Ureter (tissue), 1 donor: ENCODE data around the gene ANKRD11. TPM values are rescaled to one million over a fixed set of nuclear protein-coding genes. Genes with fewer than 3 reads are reported as not detected.

ENCODE experiments used
- DNase-seq: peaks from one replicate; pipeline ENCODE4 v3.0.0-alpha.2; 2020; ENCODE audit warnings: low spot score
- total RNA-seq: library from RNA; stranded (reverse); gene quantifications from one replicate; pipeline ENCODE4 v1.2.4, GENCODE V29; 2023
- donor health status: DM: yes; HTN: yes; CAD: no.

Gene ANKRD11
- 258 TPM for total RNA-seq

DNA sequence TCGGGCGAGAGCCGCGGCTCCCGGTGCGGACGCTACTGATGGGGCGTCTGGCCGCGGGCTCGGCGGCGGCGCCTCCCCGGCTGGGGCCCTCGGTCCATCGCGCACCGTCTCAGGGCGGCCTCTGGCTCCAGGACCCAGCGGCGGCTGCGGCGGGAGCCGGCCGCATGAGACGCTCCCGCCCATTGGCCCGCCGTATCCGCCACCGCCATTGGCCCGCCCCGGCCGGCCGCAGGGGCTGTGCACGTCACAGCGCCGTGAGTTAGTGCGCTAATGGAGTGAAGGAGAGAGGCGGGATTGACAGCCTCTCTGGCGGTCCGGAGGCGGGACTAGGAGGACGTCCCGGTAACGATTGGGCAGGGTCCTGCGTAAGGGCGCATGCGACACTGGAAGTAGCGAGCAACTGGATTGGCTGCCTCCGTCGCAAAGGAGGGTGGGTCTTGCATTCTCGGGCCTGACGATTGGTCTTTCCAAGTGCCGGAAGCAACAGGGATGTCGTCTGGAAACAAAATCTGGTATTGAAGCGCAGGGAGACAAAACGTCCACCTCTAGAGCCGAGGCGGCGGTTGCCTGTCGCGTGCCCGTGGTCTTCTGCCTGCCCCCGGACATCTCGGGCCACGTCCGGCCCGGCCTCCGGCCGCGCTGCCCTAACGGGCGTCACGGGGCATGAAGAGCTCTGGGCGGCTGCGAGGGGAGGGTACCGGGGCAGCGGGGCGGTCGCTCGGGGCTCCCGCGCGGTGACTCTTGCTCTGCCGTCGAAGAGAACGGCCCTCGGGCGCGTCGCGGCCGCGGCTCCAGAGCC, at the start of gene ANKRD11:
Gene ANKRD11, minus strand, starts transcription at position 123 of the 799 bp plus-strand sequence. CDS start 173,542 bp downstream, outside the sequence.
- DNase-seq = peak; percentile 99

DNA sequence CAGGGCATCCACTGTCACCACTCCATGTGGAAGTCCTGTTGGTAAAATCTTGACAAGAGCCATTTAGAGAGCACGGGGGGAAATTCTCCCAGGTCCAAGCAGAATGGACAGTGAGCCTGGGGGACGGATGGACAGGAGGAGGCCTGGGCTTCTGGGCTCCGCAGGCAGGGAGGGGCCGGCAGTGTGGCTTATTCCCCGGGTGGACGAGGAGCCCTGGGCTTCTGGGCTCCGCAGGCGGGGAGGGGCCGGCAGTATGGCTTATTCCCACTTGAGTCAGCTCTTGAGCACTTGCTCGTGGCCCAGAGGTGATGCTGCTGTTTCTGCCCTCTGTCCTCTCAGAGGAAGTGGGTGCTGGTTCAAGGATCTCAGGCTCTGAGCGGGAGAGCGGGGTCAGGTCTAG, 47.9 kb upstream of the ANKRD11 start:
- no peak for DNase-seq

DNA sequence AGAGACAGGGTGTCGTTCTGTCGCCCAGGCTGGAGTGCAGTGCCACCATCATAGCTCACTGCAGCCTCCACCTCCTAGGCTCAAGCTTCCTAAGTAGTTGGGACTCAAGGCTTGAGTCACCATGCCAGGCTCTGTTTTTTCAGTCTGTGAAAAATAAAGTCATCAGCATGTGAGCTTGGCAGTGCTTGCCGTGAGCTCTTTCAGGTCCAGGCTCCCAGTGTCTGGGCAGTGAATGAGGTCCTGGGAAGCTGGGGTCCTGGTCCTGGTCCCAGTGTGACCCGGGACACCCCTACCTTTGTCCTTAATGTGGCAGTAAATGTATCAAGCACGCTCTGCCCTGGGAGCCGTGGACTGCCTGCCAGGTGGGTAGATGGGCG, 47.2 kb upstream of the ANKRD11 start:
- no peak for DNase-seq

DNA sequence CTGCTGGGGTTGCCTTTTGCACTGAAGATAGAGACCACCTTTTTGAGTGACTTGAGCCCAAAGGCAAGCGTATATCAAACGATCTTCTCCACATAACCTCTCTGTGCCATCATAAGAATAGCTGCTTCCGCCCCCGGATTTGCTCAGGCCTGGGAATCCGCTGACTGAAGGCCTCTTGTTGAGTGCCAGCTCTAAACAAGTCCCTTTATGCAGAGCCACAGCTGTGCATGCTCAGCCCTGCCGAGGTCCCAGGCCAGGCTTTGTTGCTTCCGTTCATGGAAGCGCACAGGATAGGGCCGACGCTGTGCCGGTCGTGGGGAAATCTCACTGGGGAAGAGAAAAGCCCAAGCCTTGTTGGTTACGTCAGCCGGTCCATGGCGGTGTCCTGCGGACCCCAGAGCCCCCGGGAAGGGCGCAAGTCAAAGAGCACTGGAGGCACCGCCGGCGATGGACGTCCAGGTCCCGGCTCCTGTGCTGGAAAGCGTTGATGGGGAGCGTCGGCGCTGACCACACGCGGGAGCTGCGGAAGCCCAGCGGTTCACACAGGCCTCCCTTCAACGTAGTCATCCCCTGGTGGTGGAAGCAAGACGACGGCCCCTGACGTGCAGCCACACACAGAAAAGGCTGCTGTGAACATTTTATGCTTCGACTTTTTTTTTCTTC, 46.7 kb upstream of the ANKRD11 start:
- DNase-seq = no peak

DNA sequence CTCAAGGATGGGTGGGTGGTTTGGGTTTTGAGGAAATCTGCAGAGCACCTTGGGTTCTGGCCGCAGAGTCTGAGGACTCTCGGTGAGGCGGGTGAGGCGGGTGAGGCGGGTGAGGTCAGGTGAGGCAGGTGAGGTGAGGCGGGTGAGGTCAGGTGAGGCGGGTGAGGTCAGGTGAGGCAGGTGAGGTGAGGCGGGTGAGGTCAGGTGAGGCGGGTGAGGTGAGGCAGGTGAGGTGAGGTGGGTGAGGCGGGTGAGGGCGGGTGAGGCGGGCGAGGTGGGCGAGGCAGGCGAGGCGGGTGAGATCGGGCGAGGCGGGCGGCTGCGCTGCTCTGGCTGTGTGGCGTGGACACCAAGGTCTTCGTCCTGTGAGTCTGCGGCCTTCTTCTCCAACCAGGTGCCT, 46.0 kb upstream of the ANKRD11 start:
- DNase-seq = no peak

DNA sequence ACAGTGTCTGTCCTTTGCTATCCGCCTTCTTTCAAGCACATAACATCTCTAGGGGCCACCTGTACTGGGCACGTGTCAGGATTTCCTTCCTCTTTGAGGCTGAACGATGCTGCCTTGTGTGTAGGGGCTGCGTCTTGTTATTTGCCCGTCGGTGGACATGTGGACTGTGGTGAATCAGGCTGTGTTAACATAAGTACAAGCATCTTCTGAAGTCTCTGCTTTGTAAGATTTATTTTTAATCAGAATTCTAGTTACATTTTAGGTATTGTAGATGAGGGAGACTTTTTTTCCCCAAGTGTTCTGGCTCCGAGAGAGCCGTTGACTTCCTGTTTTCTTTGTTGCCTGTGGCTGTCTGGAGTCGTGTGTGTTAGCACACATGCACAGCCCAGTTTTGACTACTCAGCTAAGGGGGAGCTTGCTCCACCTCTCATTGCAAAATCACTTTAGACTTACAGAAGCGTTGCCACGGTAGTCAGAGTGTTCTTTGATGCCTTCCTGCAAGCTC, 43.9 kb upstream of the ANKRD11 start:
- DNase-seq = no peak

DNA sequence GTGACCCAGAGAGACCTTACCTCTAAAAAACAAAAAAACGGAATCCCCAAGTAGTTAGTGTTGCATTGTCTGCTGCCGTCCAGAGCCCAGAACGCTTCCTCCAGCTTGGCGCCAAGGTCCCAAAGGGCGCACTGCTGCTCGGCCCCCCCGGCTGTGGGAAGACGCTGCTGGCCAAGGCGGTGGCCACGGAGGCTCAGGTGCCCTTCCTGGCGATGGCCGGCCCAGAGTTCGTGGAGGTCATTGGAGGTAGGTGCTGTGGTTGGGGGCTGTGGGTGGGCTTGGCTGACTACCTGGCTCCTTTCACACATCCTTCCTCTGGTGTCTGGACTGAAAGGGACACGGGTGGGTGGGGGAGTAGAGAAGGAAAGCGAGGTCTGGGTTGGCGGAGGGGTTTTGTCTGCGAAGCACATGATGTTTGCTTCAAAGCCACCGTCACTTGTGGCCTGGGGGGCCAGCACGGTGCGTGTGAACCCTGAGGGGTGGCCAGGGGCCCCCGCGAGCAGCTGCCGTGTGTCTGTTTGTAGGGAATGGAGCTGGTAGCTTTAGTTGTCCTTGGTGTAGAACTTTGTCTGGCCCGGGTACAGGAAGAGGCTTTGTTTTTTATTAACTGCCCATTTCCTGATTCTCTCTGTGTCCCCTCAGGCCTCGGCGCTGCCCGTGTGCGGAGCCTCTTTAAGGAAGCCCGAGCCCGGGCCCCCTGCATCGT, 41.6 kb upstream of the ANKRD11 start:
- no peak for DNase-seq

DNA sequence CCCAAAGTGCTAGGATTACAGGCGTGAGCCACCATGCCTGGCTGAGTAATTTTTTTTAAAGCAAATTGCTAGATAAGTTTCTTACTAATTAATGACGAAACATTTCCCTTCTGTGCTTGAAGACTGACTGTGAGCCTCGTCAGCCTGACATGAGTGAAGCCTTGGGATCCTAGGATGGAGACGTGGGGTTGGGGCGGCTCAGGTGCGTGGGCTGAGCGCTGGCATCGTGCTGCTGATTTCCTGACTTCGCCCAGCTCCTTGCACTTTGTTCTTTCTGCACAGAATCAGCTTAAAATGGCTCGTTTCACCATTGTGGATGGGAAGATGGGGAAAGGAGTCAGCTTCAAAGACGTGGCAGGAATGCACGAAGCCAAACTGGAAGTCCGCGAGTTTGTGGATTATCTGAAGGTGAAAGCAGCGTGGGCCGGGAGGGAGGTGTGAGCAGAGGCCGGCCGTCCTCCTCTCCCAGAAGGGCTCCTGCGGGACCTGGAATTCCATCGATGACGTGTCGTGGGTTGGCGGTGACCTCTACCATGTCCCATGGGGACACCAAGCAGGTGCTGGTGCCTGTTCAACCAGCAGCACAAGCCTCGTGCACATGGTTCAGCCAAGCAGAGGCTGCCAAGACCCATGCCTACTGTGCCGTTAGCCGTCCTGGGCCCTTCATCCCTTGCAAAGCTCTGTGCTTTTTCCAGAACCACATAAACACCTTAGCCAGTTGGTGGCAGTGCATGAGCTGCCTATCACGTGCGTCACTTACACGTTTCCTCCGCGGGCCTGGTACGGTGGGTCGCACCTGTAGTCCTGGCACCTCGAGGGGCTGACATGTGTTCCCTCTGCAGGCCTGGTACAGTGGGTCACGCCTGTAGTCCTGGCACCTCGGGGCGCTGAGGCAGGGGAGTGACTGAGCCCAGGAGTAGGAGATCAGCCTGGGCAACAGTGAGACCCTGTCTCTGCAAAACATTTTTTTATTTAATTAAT, 40.3 kb upstream of the ANKRD11 start:
- DNase-seq = no peak

DNA sequence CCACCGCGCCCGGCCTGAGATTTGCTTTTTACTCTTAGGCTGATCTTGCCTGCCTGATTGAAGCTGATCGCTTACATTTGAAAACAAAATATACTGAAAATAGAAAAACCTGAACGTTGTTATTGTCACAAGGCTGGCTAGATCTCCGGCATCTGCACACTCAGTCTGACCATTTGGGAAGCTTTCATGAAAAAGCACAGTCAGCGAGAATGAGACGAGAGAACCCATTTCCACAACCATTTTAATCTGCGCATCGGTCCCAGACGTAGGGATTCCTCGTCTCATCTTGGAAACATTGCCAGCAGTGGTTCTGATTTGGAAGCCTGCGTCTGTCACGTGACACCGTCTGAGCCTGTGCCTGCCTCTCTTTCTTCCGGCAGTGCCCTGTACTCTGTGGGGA, 38.7 kb upstream of the ANKRD11 start:
- DNase-seq = no peak

DNA sequence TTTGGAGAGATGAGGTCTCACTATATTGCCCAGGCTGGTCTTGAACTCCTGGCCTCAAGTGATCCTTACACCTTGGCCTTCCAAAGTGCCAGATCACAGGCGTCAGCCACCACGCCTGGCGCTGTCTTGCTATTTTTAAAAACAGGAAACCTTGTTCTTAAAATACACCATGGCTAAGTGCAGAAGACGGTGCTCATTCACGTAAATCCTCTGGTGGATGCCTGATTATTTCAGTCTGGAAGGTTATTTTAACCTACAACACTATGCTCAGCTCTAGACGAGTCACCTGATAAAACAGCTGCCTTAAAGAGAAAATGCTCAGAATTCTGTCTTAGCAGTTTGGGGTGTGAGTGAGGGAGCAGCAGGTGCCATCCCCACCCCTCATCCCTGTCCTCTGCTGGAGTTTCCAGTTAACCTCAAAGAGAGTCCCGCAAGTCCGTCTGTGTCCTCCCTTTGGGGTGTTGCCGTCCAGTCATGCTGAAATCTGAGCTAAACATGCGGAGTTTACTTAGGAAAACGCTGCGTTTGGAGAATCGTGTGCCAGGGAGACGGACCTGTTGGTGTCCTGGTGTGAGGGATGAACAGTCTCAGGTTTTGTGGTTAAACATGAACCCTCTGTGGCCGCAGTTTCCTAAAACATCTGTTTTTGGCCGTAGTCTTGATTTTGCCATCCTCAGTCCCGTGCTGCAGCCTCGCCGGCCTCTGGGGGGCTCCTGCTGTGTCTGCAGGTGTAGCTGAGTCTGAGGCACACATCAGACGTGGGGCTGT, 35.0 kb upstream of the ANKRD11 start:
- no peak for DNase-seq

DNA sequence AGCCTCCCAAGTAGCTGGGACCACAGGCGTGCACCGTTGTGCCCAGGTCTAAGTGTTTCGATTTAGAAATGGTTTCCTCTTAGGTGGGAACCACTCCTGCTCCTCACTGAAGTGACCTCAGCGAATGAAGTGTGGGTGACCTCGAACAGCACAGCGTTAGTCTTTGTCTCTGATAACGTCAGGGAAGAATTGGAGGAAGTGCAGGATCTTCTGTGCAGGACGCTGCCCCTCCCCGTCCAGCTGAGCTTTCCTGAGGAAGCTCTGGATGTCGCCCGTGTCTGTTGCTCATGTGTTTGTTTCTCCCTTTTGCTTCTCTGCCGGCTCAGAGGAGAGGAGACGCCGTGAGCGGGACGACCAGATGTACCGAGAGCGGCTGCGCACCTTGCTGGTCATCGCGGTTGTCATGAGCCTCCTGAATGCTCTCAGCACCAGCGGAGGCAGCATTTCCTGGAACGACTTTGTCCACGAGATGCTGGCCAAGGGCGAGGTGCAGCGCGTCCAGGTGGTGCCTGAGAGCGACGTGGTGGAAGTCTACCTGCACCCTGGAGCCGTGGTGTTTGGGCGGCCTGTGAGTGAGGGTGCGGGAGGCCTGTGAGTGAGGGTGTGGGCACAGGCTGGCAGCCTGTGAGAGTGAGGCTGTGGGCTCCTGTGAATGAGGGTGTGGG, 33.5 kb upstream of the ANKRD11 start:
- DNase-seq = no peak

DNA sequence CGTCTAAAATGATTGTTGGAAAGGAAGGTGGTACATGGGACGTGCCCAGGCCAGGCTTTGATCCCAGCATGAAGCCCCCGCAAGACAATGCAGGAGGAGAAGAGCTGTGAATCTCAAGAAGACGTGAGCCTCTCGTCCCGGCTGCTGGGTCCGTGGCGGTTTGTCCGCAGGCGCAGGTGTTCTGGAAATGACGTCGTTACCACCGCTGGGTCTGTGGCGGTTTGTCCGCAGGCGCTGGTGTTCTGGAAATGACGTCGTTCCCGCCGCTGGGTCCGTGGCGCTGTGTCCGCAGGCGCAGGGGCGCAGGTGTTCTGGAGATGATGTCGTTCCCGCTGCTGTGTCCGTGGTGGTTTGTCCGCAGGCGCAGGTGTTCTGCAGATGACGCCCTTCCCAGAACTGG, 31.9 kb upstream of the ANKRD11 start:
- no peak for DNase-seq

DNA sequence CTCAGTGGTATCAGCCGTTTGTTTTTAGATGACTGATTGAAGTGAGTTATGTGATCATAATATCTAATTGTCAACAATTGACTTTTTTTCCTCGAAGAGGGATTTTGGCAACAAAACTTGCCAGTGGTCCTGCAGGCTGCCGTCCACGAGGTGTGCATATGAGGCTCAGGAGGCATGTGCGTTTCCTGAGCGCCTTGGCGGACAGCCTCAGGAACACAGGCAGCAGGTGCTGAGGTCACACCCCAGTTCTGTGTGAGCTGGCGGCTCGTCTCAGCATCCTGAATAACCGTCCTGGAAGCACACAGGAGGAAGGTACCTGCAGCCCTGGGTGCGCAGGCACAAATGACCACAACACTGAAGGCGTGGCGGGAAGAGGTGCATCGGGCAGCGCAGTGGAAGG, 29.5 kb upstream of the ANKRD11 start:
- DNase-seq = no peak

DNA sequence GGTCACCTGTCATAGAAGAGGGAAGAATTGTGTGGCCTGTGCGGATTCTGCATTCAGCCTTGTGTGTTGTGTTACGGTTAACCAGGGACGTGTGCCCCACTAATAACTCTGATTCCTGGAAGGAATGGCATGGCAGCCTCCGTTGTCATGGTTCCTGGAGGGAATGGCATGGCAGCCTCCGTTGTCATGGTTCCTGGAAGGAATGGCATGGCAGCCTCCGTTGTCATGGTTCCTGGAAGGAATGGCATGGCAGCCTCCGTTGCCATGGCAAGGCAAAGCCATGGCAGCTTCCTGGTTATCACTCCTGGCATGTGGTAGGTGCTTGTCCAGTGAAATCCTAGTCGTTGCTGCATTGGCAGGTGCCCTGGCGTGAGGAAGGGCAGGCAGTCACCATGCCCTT, 26.8 kb upstream of the ANKRD11 start:
- DNase-seq = no peak

DNA sequence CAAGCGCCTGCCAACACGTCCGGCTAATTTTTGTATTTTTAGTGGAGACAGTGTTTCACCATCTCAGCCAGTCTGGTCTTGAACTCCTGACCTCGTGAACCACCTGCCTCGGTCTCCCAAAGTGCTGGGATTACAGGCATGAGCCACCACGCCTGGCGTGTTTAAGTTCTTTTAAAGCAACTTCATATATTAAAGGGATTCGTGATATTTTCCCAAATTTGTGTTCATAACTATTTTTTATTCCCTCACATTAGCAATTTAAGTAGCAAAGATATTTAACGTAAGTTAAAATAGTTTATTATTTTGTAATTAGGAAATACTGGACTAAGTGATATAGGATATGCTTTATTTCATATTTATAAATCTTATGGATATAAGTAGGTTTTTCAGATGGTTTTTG, 22.1 kb upstream of the ANKRD11 start:
- no peak for DNase-seq

DNA sequence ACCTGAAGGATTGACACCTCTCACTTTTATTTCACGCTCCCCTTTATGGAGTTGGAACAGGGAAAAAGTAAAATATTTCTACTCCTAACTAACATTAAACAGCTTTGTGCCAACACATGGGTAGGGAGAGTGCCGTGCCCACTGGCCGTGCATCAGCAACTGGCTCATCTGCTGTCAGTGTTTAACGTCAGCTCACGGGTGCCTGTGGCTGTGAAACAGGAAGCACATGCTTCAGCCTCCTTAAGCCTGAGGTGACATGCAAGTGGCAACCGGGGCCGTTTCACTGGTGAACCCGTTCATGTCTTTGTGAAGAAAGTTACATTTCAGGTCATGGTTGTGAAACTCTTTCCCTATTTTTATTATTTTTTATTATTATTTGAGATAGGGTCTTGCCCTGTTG, 21.0 kb upstream of the ANKRD11 start:
- no peak for DNase-seq

DNA sequence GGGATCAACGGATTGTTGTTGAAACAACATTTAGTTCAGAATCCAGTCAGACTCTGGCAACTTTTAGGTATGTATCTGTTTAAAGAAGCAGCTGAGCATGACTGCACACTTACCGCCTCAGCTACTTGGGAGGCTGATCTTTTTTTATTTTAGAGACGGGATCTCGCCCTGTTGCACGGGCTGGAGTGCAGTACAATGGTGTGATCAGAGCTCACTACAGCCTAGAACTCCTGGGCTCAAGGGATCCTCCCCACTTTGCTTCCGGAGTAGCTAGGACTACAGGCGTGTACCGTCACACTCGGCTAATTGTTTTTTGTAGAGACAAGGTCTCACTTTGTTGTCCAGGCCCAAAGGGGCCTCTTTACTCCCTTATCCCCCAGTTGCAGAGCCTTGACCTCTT, 20.2 kb upstream of the ANKRD11 start:
- DNase-seq = no peak

DNA sequence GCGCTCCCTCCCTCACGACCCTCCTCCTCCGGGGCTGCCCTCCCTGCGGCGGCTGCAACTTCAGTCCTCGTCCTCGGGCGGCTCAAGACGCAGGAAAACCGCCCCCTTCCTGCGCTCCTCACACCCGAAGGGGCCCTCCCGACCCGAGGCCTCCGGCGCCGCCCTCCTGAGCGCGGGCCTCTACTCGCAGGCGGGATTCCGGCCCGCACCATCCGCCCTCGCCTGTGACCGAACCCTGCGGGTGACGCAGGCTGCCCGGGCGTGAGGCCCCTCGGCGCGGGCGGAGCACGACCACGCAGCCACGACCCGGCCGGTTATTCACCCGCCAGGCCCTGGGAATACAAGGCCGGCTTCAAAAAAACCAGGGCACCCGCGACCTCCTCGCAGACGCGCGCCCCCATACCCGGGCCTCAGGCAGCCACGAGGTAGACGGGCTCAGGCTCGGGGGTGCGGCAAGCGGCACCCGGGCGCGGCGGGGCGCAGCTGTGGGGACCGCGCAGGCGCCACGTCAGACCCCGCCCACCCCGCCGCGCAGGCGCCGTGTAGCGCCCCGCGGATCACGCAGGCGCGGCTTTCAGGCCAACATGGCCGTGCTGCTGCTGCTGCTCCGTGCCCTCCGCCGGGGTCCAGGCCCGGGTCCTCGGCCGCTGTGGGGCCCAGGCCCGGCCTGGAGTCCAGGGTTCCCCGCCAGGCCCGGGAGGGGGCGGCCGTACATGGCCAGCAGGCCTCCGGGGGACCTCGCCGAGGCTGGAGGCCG, 17.7 kb upstream of the ANKRD11 start, which contains the start of gene SPG7:
Gene SPG7, plus strand, starts transcription at position 570 of the 757 bp plus-strand sequence. Its CDS starts 15 bp downstream, at position 585.
- DNase-seq = peak; percentile 87

DNA sequence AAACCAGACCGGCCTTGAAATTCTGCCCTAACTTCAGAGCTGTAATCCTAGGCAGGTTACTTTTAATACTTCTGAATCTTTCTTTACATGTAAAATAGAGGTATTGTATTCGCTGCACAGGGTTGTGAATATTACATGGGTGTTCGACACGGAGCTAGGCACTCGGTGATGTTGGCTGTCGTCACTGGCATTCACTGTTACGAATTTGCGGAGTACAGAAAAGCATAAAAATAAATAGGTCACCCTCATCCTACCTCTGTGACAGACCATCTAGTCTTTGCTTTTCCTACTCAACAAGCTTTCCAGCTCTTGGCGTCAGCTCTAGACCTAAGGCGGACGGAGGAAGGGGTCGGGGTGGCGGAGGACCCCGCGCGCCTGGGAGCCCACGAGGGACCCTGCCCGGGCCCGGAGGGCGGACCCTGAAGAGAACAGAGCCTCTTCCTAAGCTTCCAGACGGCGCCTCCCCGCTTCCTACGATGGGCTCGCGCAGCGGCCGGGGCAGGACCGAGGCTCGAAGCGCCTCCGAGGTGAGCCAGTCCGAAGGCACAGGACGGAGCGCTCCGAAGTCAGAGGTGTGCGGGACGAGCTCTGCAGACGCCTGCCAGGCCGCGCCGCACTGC, 17.0 kb upstream of the ANKRD11 start:
- DNase-seq = peak; percentile 54
